HCT116 (cell line): ENCODE data around the gene SCN8A. TPM values are rescaled to one million over a fixed set of nuclear protein-coding genes. Genes with fewer than 3 reads are reported as not detected.

Experiments used
- ATAC-seq: fragments of 200-7000 bp; cut with Tn5 transposase; 2 replicates; pipeline ENCODE4 v1.9.1; 2020; ENCODE audit warnings: mild to moderate bottlenecking, moderate library complexity
- BruUV-seq: library from RNA; stranded (reverse); fragments of 400-500 nt; replicated peaks from 2 replicates; lab custom pipeline; 2021; lab: Mats Ljungman, UMichigan
- CTCF ChIA-PET: fragments of 300-600 bp; sonication (Branson Sonifier 250); formaldehyde crosslinking; loops from one replicate; lab custom pipeline; 2021; ENCODE audit warnings: antibody characterized with exemption; lab: Charles Lee
- POLR2A ChIA-PET: fragments of 300-600, 350-600 bp; sonication (Branson Sonifier 250); formaldehyde crosslinking; loops from one replicate; lab custom pipeline; 2021; ENCODE audit warnings: antibody characterized with exemption; lab: Charles Lee
- RAD21 ChIA-PET, 2 experiments: fragments of 300-600 bp; sonication (Branson Sonifier 250); formaldehyde crosslinking; loops; one replicate each; lab custom pipeline; 2023; ENCODE audit warnings: low total read pairs in 2 of 2; ENCODE audit not compliant: uncharacterized antibody in 2 of 2, unreplicated experiment in 2 of 2, low non-redundant PET in 1 of 2; lab: Charles Lee
- DNase-seq: peaks from one replicate; pipeline ENCODE4 v3.0.0-alpha.2; 2010; ENCODE audit warnings: low read depth, low spot score
- H2AFZ ChIP-seq: fragments of 200-600 bp; shearing (Covaris generic), sonication (generic); 2 replicates; pipeline ENCODE4 v1.6.1; 2017; ENCODE audit warnings: low read depth, mixed run types, mixed read lengths, antibody characterized with exemption, low read length; ENCODE audit not compliant: poor library complexity, severe bottlenecking
- H3K27ac ChIP-seq: 2 replicates; pipeline ENCODE4 v1.5.1; 2012; ENCODE audit warnings: low read depth, low read length
- H3K27me3 ChIP-seq: fragments of 200-600 bp; sonication (generic); 2 replicates; pipeline ENCODE4 v1.6.1; 2016; ENCODE audit warnings: mixed run types, low read length, mixed read lengths; ENCODE audit not compliant: insufficient read depth
- H3K36me3 ChIP-seq, 2 experiments: fragments of 200-500 bp in 1 of 2; fragments of 200-600 bp in 1 of 2; sonication (Bioruptor generic) in 1 of 2; sonication (generic) in 1 of 2; 2 replicates each; pipeline versions ENCODE4 v1.5.1 to v1.6.1; 2014 to 2016; ENCODE audit warnings: low read length in 2 of 2, inconsistent platforms in 1 of 2, mixed read lengths in 1 of 2, mixed run types in 1 of 2; ENCODE audit not compliant: insufficient read depth in 2 of 2, control insufficient read depth in 1 of 2
- H3K4me1 ChIP-seq, 2 experiments: fragments of 200-600 bp in 1 of 2; sonication (generic) in 1 of 2; 2 replicates each; pipeline versions ENCODE4 v1.5.1 to v1.6.1; 2012 to 2017; ENCODE audit warnings: low read length in 2 of 2, inconsistent platforms in 1 of 2, mild to moderate bottlenecking in 1 of 2, mixed read lengths in 1 of 2, mixed run types in 1 of 2, moderate library complexity in 1 of 2; ENCODE audit not compliant: insufficient read depth in 2 of 2, control insufficient read depth in 1 of 2
- H3K4me2 ChIP-seq: fragments of 200-600 bp; sonication (generic); 2 replicates; pipeline ENCODE4 v1.6.1; 2017; ENCODE audit warnings: mixed run types, low read length, mixed read lengths
- H3K4me3 ChIP-seq, 2 experiments: fragments of 200-600 bp in 1 of 2; sonication (generic) in 1 of 2; replicated peaks in 1 of 2; 2 replicates each; pipeline ENCODE4 v1.5.1; 2011 to 2016; ENCODE audit warnings: low read length in 2 of 2, control low read depth in 1 of 2, low read depth in 1 of 2, mild to moderate bottlenecking in 1 of 2, mixed read lengths in 1 of 2, mixed run types in 1 of 2
- H3K79me2 ChIP-seq: fragments of 200-600 bp; sonication (generic); 2 replicates; pipeline ENCODE4 v1.6.1; 2017; ENCODE audit warnings: mild to moderate bottlenecking, mixed run types, low read length, moderate library complexity, mixed read lengths; ENCODE audit not compliant: insufficient read depth
- H3K9ac ChIP-seq: fragments of 200-600 bp; sonication (generic); 2 replicates; pipeline ENCODE4 v1.6.1; 2016; ENCODE audit warnings: low read length, mixed read lengths
- H3K9me2 ChIP-seq: fragments of 200-600 bp; sonication (generic), shearing (Covaris generic); 2 replicates; pipeline ENCODE4 v1.6.1; 2017; ENCODE audit warnings: mixed run types, mild to moderate bottlenecking, moderate library complexity; ENCODE audit not compliant: insufficient read depth
- H3K9me3 ChIP-seq, 2 experiments: fragments of 200-500 bp in 1 of 2; fragments of 200-600 bp in 1 of 2; sonication (Bioruptor generic) in 1 of 2; sonication (generic) in 1 of 2; 2 replicates each; pipeline ENCODE4 v1.6.1; 2014 to 2017; ENCODE audit warnings: low read length in 2 of 2, mixed read lengths in 2 of 2, inconsistent platforms in 1 of 2, low read depth in 1 of 2, mild to moderate bottlenecking in 1 of 2, mixed run types in 1 of 2, moderate library complexity in 1 of 2; ENCODE audit not compliant: control insufficient read depth in 1 of 2, insufficient read depth in 1 of 2
- H4K20me1 ChIP-seq: fragments of 200-600 bp; sonication (generic), shearing (Covaris generic); 2 replicates; pipeline ENCODE4 v1.6.1; 2017; ENCODE audit warnings: mixed run types, mild to moderate bottlenecking, moderate library complexity; ENCODE audit not compliant: insufficient read depth
- CEBPB ChIP-seq: IDR thresholded peaks from 2 replicates; pipeline ENCODE4 v1.6.1; 2012; ENCODE audit warnings: low read depth
- CTCF ChIP-seq, 3 experiments: fragments of 200-600 bp in 1 of 3; sonication (generic) in 1 of 3; IDR thresholded peaks in 2 of 3; conservative IDR thresholded peaks in 1 of 3; 2 replicates each; pipeline ENCODE4 v1.5.1; 2012 to 2017; ENCODE audit warnings: low read depth in 2 of 3, low read length in 2 of 3, antibody characterized with exemption in 1 of 3, borderline replicate concordance in 1 of 3, control low read depth in 1 of 3, mild to moderate bottlenecking in 1 of 3, mixed read lengths in 1 of 3, mixed run types in 1 of 3, moderate library complexity in 1 of 3; ENCODE audit not compliant: insufficient read depth in 1 of 3
- EGR1 ChIP-seq: IDR thresholded peaks from 2 replicates; pipeline ENCODE4 v1.6.1; 2012; ENCODE audit warnings: low read depth
- EZH2 ChIP-seq: fragments of 200-600 bp; sonication (generic); IDR thresholded peaks from 2 replicates; pipeline ENCODE4 v1.6.1; 2017; ENCODE audit warnings: antibody characterized with exemption, mixed run types
- JUND ChIP-seq: IDR thresholded peaks from 2 replicates; pipeline ENCODE4 v1.6.1; 2012
- POLR2AphosphoS5 ChIP-seq: IDR thresholded peaks from 2 replicates; pipeline ENCODE4 v1.6.1; 2011; ENCODE audit warnings: mild to moderate bottlenecking, low read depth, low read length, moderate library complexity
- SP1 ChIP-seq: IDR thresholded peaks from 2 replicates; pipeline ENCODE4 v1.6.1; 2012; ENCODE audit warnings: low read depth
- SRF ChIP-seq: IDR thresholded peaks from 2 replicates; pipeline ENCODE4 v1.6.1; 2012; ENCODE audit warnings: low read depth
- TCF7L2 ChIP-seq: IDR thresholded peaks from 2 replicates; pipeline ENCODE4 v1.7.0; 2011; ENCODE audit warnings: borderline replicate concordance, inconsistent platforms; ENCODE audit not compliant: insufficient read depth, insufficient read length; ENCODE audit errors: extremely low read depth
- YY1 ChIP-seq: IDR thresholded peaks from 2 replicates; pipeline ENCODE4 v1.6.1; 2011; ENCODE audit warnings: low read length, low read depth, moderate library complexity, mild to moderate bottlenecking; ENCODE audit not compliant: insufficient replicate concordance; ENCODE audit errors: extremely low read depth
- ZBTB33 ChIP-seq: IDR thresholded peaks from 2 replicates; pipeline ENCODE4 v1.6.1; 2011; ENCODE audit warnings: mild to moderate bottlenecking, low read length, moderate library complexity; ENCODE audit not compliant: insufficient replicate concordance; ENCODE audit errors: extremely low read depth
- ZFX ChIP-seq: fragments of 450-650 bp; IDR thresholded peaks from 2 replicates; pipeline ENCODE4 v1.6.1; 2017
- intact Hi-C: fragments of 100-400 bp; cut with micrococcal nuclease; formaldehyde crosslinking; loops from 2 replicates; pipeline ENCODE4 v1.10.0; 2022
- total RNA-seq: library from RNA; stranded (reverse); gene quantifications from one replicate; pipeline ENCODE4 v1.2.1, GENCODE V29; 2021; ENCODE audit not compliant: unreplicated experiment

SCN8A gene
- total RNA-seq, 1 experiment from 2014 or later: 7.1 TPM

GRCh38 chr12:51755251-51755650, 164.2 kb downstream of the SCN8A start:
- no peak for TF ChIP-seq EZH2
- no peak for TF ChIP-seq CEBPB
- no peak for TF ChIP-seq YY1
- TF ChIP-seq SRF: no peak
- no peak for TF ChIP-seq TCF7L2
- TF ChIP-seq ZFX: no peak
- TF ChIP-seq CTCF (IDR thresholded peaks at IDR 0.05 in 2 of 3, conservative IDR thresholded peaks at IDR 0.05 in 1 of 3; ENCODE audit: borderline replicate concordance in 1 of 3, insufficient read depth in 1 of 3, low read depth in 2 of 3, low read length in 2 of 3): no peak
- TF ChIP-seq ZBTB33: no peak
- no peak for TF ChIP-seq POLR2AphosphoS5
- TF ChIP-seq SP1: no peak
- no peak for TF ChIP-seq JUND
- TF ChIP-seq EGR1: no peak
- no TSS peak for BruUV-seq
- Histone ChIP-seq H3K79me2 (no peaks in the 10 kb centered on the region), H3K4me2 (no peak overlapping the region), H3K27me3 (no peaks in the 10 kb centered on the region), H3K9me2 (no peaks in the 10 kb centered on the region), H3K36me3 (no peaks in the 10 kb centered on the region), H4K20me1 (no peaks in the 10 kb centered on the region), H3K4me3 (no peak overlapping the region), H2AFZ (no peak overlapping the region), H3K4me1 (no peaks in the 10 kb centered on the region), H3K9ac (no peak overlapping the region), H3K9me3 (no peaks in the 10 kb centered on the region), H3K27ac (no peak overlapping the region)
- ATAC-seq (no peak), DNase-seq (no peak)
- ChIA-PET POLR2A (no interaction called here), RAD21 (no interaction called here), CTCF (no interaction called here)
- intact Hi-C loops: no loop called here
